ENCODE measurements around the gene ESRRA.

Gene ESRRA

GRCh38 chr11:64284962-64285884 lies 20.1 kb upstream of the ESRRA start, which contains the start of gene GPR137:
GPR137 (plus strand) TSS chr11:64285848; CDS start chr11:64286525, 677 bp downstream.
- Mint-ChIP-seq H3K4me1 (ENCODE audit: low read depth) (peaks cover 14% of the 10 kb centered on the region), H3K36me3 (ENCODE audit: low read depth) (peaks cover 10% of the 10 kb centered on the region), H3K27ac (peak within 1 kb of the TSS; percentile 93), H3K27me3 (ENCODE audit: low read depth) (peaks cover 2% of the 10 kb centered on the region), H3K4me3 (peak within 1 kb of the TSS; percentile 90), H3K9me3 (no peaks in the 10 kb centered on the region)

- H3K9me3 Mint-ChIP-seq = no peaks in the 10 kb centered on the region
- peak overlapping the region; percentile 84 for H3K27ac Mint-ChIP-seq
- peak overlapping the region; percentile 87 for H3K4me3 Mint-ChIP-seq
- H3K27me3 Mint-ChIP-seq (ENCODE audit: low read depth) = peaks cover 10% of the 10 kb centered on the region
- H3K4me1 Mint-ChIP-seq (ENCODE audit: low read depth) = peaks cover 15% of the 10 kb centered on the region
- peaks cover 11% of the 10 kb centered on the region for H3K36me3 Mint-ChIP-seq (ENCODE audit: low read depth)
Measured at GRCh38 chr11:64285885-64286800, 19.2 kb upstream of the ESRRA start.

- peaks cover 14% of the 10 kb centered on the region for H3K4me1 Mint-ChIP-seq (ENCODE audit: low read depth)
Measured at GRCh38 chr11:64286801-64287159, 18.5 kb upstream of the ESRRA start.

GRCh38 chr11:64287676-64288352 lies 17.5 kb upstream of the ESRRA start:
- peaks cover 8% of the 10 kb centered on the region for H3K36me3 Mint-ChIP-seq (ENCODE audit: low read depth)
- H3K9me3 Mint-ChIP-seq = no peaks in the 10 kb centered on the region
- H3K4me1 Mint-ChIP-seq (ENCODE audit: low read depth) = peaks cover 14% of the 10 kb centered on the region
- H3K27me3 Mint-ChIP-seq (ENCODE audit: low read depth) = peaks cover 16% of the 10 kb centered on the region
- no peak overlapping the region for H3K4me3 Mint-ChIP-seq
- no peak overlapping the region for H3K27ac Mint-ChIP-seq

More at GRCh38 chr11:64286801-64287159, 18.5 kb upstream of the ESRRA start:
- H3K27ac Mint-ChIP-seq = peak overlapping the region; percentile 84
- peak overlapping the region; percentile 87 for H3K4me3 Mint-ChIP-seq
- peaks cover 10% of the 10 kb centered on the region for H3K27me3 Mint-ChIP-seq (ENCODE audit: low read depth)
- H3K36me3 Mint-ChIP-seq (ENCODE audit: low read depth) = peaks cover 8% of the 10 kb centered on the region
- no peaks in the 10 kb centered on the region for H3K9me3 Mint-ChIP-seq

- Mint-ChIP-seq H3K36me3 (ENCODE audit: low read depth) (peaks cover 8% of the 10 kb centered on the region), H3K9me3 (no peaks in the 10 kb centered on the region), H3K27ac (no peak overlapping the region), H3K4me1 (ENCODE audit: low read depth) (peaks cover 12% of the 10 kb centered on the region), H3K4me3 (no peak overlapping the region), H3K27me3 (ENCODE audit: low read depth) (peaks cover 21% of the 10 kb centered on the region)
Measured at GRCh38 chr11:64288353-64288750, 17.0 kb upstream of the ESRRA start.

GRCh38 chr11:64289002-64289564 lies 16.2 kb upstream of the ESRRA start:
- no peaks in the 10 kb centered on the region for H3K9me3 Mint-ChIP-seq
- H3K4me3 Mint-ChIP-seq = no peak overlapping the region

GRCh38 chr11:64290352-64291261 lies 14.7 kb upstream of the ESRRA start:
- peaks cover 10% of the 10 kb centered on the region for H3K4me1 Mint-ChIP-seq (ENCODE audit: low read depth)
- H3K27ac Mint-ChIP-seq = no peak overlapping the region
- H3K9me3 Mint-ChIP-seq = no peaks in the 10 kb centered on the region
- H3K27me3 Mint-ChIP-seq (ENCODE audit: low read depth) = peaks cover 42% of the 10 kb centered on the region
- peaks cover 8% of the 10 kb centered on the region for H3K36me3 Mint-ChIP-seq (ENCODE audit: low read depth)
- peak overlapping the region; percentile 57 for H3K4me3 Mint-ChIP-seq

More at GRCh38 chr11:64289002-64289564, 16.2 kb upstream of the ESRRA start:
- Mint-ChIP-seq H3K4me1 (ENCODE audit: low read depth) (peaks cover 10% of the 10 kb centered on the region), H3K27ac (no peak overlapping the region), H3K36me3 (ENCODE audit: low read depth) (peaks cover 8% of the 10 kb centered on the region), H3K27me3 (ENCODE audit: low read depth) (peaks cover 28% of the 10 kb centered on the region)

GRCh38 chr11:64291262-64291751 lies 14.0 kb upstream of the ESRRA start, which contains the start of gene KCNK4:
KCNK4 (plus strand) TSS chr11:64291302; CDS start chr11:64293019, 1,717 bp downstream.
- Mint-ChIP-seq H3K36me3 (ENCODE audit: low read depth) (peaks cover 8% of the 10 kb centered on the region), H3K9me3 (no peaks in the 10 kb centered on the region), H3K27ac (no peak within 1 kb of the TSS), H3K27me3 (ENCODE audit: low read depth) (peaks cover 49% of the 10 kb centered on the region), H3K4me3 (peak within 1 kb of the TSS; percentile 57), H3K4me1 (ENCODE audit: low read depth) (peaks cover 9% of the 10 kb centered on the region)

GRCh38 chr11:64291752-64292459 lies 13.4 kb upstream of the ESRRA start:
- H3K27ac Mint-ChIP-seq = no peak overlapping the region
- H3K4me1 Mint-ChIP-seq (ENCODE audit: low read depth) = peaks cover 3% of the 10 kb centered on the region
- peaks cover 8% of the 10 kb centered on the region for H3K36me3 Mint-ChIP-seq (ENCODE audit: low read depth)
- no peak overlapping the region for H3K4me3 Mint-ChIP-seq
- H3K9me3 Mint-ChIP-seq = no peaks in the 10 kb centered on the region
- peaks cover 55% of the 10 kb centered on the region for H3K27me3 Mint-ChIP-seq (ENCODE audit: low read depth)

- Mint-ChIP-seq H3K9me3 (no peaks in the 10 kb centered on the region), H3K27me3 (ENCODE audit: low read depth) (peaks cover 63% of the 10 kb centered on the region), H3K4me1 (ENCODE audit: low read depth) (peaks cover 3% of the 10 kb centered on the region), H3K27ac (no peak overlapping the region), H3K36me3 (ENCODE audit: low read depth) (peaks cover 8% of the 10 kb centered on the region), H3K4me3 (peak overlapping the region; percentile 60)
Measured at GRCh38 chr11:64292460-64293254, 12.7 kb upstream of the ESRRA start.

- H3K36me3 Mint-ChIP-seq (ENCODE audit: low read depth) = peaks cover 3% of the 10 kb centered on the region
- no peak overlapping the region for H3K4me3 Mint-ChIP-seq
- peaks cover 6% of the 10 kb centered on the region for H3K4me1 Mint-ChIP-seq (ENCODE audit: low read depth)
- H3K27ac Mint-ChIP-seq = no peak overlapping the region
- H3K27me3 Mint-ChIP-seq (ENCODE audit: low read depth) = peaks cover 84% of the 10 kb centered on the region
- H3K9me3 Mint-ChIP-seq = no peaks in the 10 kb centered on the region
Measured at GRCh38 chr11:64294774-64295173, 10.6 kb upstream of the ESRRA start.

- H3K9me3 Mint-ChIP-seq = no peaks in the 10 kb centered on the region
- H3K27ac Mint-ChIP-seq = no peak overlapping the region
- peaks cover 2% of the 10 kb centered on the region for H3K36me3 Mint-ChIP-seq (ENCODE audit: low read depth)
- peaks cover 11% of the 10 kb centered on the region for H3K4me1 Mint-ChIP-seq (ENCODE audit: low read depth)
- no peak overlapping the region for H3K4me3 Mint-ChIP-seq
- peaks cover 86% of the 10 kb centered on the region for H3K27me3 Mint-ChIP-seq (ENCODE audit: low read depth)
Measured at GRCh38 chr11:64295760-64296159, 9.6 kb upstream of the ESRRA start.
